Sigmoid colon (tissue), 4 donors: Measurements from ENCODE around the gene PTPN13.

Experiments used
- POLR2AphosphoS5 ChIP-seq, 4 donors: sonication (generic); formaldehyde crosslinking; IDR thresholded peaks; one replicate each; pipeline ENCODE4 v1.6.1; 2017; ENCODE audit warnings: antibody characterized with exemption in 4 of 4
- TF ChIP-seq, protein P1 (sequence below), 4 experiments: fragments of 450-650 bp in 3 of 4; fragments of 200-600 bp in 1 of 4; IDR thresholded peaks; one replicate each; pipeline ENCODE4 v1.5.1; 2016 to 2019; ENCODE audit warnings: antibody characterized with exemption in 4 of 4, mild to moderate bottlenecking in 3 of 4, moderate library complexity in 2 of 4

DNA sequence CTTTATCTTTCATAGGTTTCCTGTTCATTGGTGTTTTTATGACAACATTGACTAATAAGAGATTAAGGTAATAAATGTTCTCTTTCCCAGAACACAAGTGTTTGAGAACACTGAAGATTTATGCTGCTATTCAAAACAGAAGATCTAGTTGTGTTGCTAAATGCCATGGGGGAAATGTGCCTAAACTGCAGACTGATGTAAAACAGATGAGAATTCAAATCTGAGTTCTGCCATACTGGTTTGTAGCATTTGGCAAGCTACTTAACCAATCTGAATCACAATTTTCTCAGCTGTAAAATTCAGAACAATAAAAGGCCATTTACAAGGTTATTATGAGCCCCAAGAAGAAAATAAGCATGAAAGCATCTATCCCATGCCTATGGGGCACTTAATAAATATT, 252.8 kb downstream of the PTPN13 start:
- TF ChIP-seq, protein P1, sequence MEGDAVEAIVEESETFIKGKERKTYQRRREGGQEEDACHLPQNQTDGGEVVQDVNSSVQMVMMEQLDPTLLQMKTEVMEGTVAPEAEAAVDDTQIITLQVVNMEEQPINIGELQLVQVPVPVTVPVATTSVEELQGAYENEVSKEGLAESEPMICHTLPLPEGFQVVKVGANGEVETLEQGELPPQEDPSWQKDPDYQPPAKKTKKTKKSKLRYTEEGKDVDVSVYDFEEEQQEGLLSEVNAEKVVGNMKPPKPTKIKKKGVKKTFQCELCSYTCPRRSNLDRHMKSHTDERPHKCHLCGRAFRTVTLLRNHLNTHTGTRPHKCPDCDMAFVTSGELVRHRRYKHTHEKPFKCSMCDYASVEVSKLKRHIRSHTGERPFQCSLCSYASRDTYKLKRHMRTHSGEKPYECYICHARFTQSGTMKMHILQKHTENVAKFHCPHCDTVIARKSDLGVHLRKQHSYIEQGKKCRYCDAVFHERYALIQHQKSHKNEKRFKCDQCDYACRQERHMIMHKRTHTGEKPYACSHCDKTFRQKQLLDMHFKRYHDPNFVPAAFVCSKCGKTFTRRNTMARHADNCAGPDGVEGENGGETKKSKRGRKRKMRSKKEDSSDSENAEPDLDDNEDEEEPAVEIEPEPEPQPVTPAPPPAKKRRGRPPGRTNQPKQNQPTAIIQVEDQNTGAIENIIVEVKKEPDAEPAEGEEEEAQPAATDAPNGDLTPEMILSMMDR (IDR thresholded peaks at IDR 0.05) = no peak
- TF ChIP-seq POLR2AphosphoS5 (IDR thresholded peaks at IDR 0.05) = no peak
